ENCODE measurements around the gene AGO3.

Gene AGO3

GRCh38 chr1:36062315-36062714 lies 131.4 kb downstream of the AGO3 start:
- DNase-seq: no peak
- peaks cover 1% of the 10 kb centered on the region for H3K36me3 Mint-ChIP-seq (ENCODE audit: low read depth)
- H3K27ac Mint-ChIP-seq: no peak overlapping the region
- no peaks in the 10 kb centered on the region for H3K27me3 Mint-ChIP-seq
- no peak overlapping the region for H3K4me3 Mint-ChIP-seq
- no peaks in the 10 kb centered on the region for H3K9me3 Mint-ChIP-seq
- no peaks in the 10 kb centered on the region for H3K4me1 Mint-ChIP-seq (ENCODE audit: low read depth)

GRCh38 chr1:36067871-36068270 lies 137.0 kb downstream of the AGO3 start:
- Mint-ChIP-seq H3K4me1 (ENCODE audit: low read depth) (no peaks in the 10 kb centered on the region), H3K9me3 (no peaks in the 10 kb centered on the region), H3K27me3 (no peaks in the 10 kb centered on the region), H3K27ac (no peak overlapping the region), H3K4me3 (no peak overlapping the region), H3K36me3 (ENCODE audit: low read depth) (no peaks in the 10 kb centered on the region)
- no peak for DNase-seq

DNA sequence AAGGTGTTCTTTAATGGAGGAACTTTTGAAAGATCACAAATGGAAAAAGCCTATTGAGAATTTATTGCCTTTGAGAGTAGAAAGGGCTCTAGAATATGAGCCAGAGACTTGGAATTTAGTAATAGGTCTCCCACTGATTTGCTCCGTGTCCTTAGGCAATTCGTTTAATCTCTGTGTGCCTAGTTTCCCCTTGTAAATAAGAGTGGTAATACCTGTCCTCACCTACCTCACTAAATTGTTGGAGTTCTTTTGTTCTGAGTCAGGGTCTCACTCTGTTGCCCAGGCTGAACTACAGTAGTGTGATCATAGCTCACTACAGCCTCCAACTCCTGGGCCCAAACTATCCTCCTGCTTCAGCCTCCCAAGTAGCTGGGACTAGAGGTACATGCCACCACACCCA lies 138.0 kb downstream of the AGO3 start:
- Mint-ChIP-seq H3K27ac (no peak overlapping the region), H3K27me3 (no peaks in the 10 kb centered on the region), H3K36me3 (ENCODE audit: low read depth) (no peaks in the 10 kb centered on the region), H3K9me3 (no peaks in the 10 kb centered on the region), H3K4me1 (ENCODE audit: low read depth) (no peaks in the 10 kb centered on the region), H3K4me3 (no peak overlapping the region)
- no peak for DNase-seq

DNA sequence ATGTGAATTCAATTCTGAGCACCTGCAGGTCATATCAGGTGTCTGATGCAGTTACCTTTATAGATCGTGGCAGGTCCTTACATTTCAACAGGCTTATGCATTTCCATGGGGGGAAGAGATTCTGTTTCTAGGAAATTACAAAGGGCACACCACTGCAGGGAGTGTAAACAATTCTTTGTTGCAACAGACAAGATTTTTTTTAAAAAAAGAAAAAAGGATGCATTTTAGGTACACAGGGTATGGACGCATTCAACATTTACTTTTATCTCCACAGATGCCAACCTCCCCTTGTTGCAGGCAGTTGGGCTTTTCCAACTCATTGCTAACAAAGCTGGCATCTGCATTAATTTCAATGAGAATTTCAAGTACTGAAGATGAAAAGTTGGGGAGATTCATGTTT lies 139.4 kb downstream of the AGO3 start:
- H3K9me3 Mint-ChIP-seq: no peaks in the 10 kb centered on the region
- no peaks in the 10 kb centered on the region for H3K36me3 Mint-ChIP-seq (ENCODE audit: low read depth)
- no peak overlapping the region for H3K27ac Mint-ChIP-seq
- H3K4me3 Mint-ChIP-seq: no peak overlapping the region
- H3K27me3 Mint-ChIP-seq: no peaks in the 10 kb centered on the region
- no peaks in the 10 kb centered on the region for H3K4me1 Mint-ChIP-seq (ENCODE audit: low read depth)
- DNase-seq: no peak

GRCh38 chr1:36076979-36077573 lies 146.2 kb downstream of the AGO3 start:
- peaks cover 6% of the 10 kb centered on the region for H3K27me3 Mint-ChIP-seq
- DNase-seq: no peak
- no peaks in the 10 kb centered on the region for H3K36me3 Mint-ChIP-seq (ENCODE audit: low read depth)

GRCh38 chr1:36080236-36080635 lies 149.3 kb downstream of the AGO3 start:
- no peak for DNase-seq
- Mint-ChIP-seq H3K36me3 (ENCODE audit: low read depth) (no peaks in the 10 kb centered on the region), H3K9me3 (no peaks in the 10 kb centered on the region), H3K4me3 (no peak overlapping the region), H3K4me1 (ENCODE audit: low read depth) (peaks cover 1% of the 10 kb centered on the region), H3K27me3 (peaks cover 30% of the 10 kb centered on the region), H3K27ac (no peak overlapping the region)

More at GRCh38 chr1:36076979-36077573, 146.2 kb downstream of the AGO3 start:
- no peak overlapping the region for H3K27ac Mint-ChIP-seq
- H3K9me3 Mint-ChIP-seq: no peaks in the 10 kb centered on the region
- H3K4me3 Mint-ChIP-seq: no peak overlapping the region
- H3K4me1 Mint-ChIP-seq (ENCODE audit: low read depth): no peaks in the 10 kb centered on the region

GRCh38 chr1:36080801-36081200 lies 149.9 kb downstream of the AGO3 start:
- Mint-ChIP-seq H3K9me3 (no peaks in the 10 kb centered on the region), H3K4me3 (no peak overlapping the region), H3K27ac (no peak overlapping the region), H3K4me1 (ENCODE audit: low read depth) (peaks cover 1% of the 10 kb centered on the region), H3K27me3 (peaks cover 33% of the 10 kb centered on the region), H3K36me3 (ENCODE audit: low read depth) (no peaks in the 10 kb centered on the region)
- no peak for DNase-seq

- peaks cover 41% of the 10 kb centered on the region for H3K27me3 Mint-ChIP-seq
- H3K36me3 Mint-ChIP-seq (ENCODE audit: low read depth): no peaks in the 10 kb centered on the region
- H3K4me3 Mint-ChIP-seq: no peak overlapping the region
- no peaks in the 10 kb centered on the region for H3K9me3 Mint-ChIP-seq
- DNase-seq: no peak
- peaks cover 1% of the 10 kb centered on the region for H3K4me1 Mint-ChIP-seq (ENCODE audit: low read depth)
- no peak overlapping the region for H3K27ac Mint-ChIP-seq
Measured at GRCh38 chr1:36081926-36082485, 151.1 kb downstream of the AGO3 start.

GRCh38 chr1:36083219-36083618 lies 152.3 kb downstream of the AGO3 start:
- DNase-seq: no peak
- Mint-ChIP-seq H3K27ac (no peak overlapping the region), H3K4me1 (ENCODE audit: low read depth) (peaks cover 3% of the 10 kb centered on the region), H3K9me3 (no peaks in the 10 kb centered on the region), H3K4me3 (no peak overlapping the region), H3K36me3 (ENCODE audit: low read depth) (no peaks in the 10 kb centered on the region), H3K27me3 (peaks cover 41% of the 10 kb centered on the region)

DNA sequence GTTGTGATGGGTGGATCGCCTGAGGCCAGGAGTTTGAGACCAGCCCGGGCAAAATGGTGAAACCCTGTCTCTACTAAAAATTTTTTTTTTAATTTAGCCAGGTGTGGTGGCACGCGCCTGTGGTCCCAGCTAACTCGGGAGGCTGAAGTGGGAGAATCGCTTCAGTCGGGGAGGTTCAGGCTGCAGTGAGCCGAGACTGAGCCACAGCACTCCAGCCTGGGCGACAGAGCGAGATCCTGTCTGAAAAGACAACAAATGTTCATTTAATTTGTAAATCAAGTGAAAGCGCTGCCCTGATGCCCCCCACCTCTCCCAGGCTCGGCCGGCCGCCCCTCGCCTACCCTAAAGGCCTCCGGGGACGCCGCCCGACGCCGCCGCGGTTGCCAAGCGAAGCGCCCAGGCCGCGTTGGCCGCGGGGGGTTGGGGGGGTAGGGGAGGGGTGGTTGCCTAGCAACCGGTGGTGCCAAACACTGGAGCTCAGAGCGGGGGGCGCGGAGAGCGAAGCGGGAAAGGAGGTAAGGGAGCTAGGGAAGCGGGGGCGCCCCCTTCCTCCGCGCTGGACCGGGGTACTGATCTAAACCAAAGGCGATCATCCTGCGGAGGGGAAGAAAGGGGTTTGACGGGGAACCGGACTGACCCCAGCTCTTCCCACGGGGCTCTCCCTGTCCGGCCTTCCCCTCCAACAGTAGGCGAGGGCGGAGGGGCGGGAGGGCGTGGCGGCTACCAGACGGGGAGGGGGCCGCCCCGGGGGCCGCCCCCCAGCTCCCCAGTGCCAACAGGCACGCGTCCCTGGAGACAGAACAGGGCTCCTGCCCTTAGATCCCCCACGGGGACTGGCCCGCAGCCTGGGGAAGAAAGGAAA lies 153.0 kb downstream of the AGO3 start, which contains the start of gene TEKT2:
TEKT2 (plus strand) TSS at position 460 of the 862 bp plus-strand sequence. CDS start 828 bp downstream, outside the sequence.
- peaks cover 5% of the 10 kb centered on the region for H3K4me1 Mint-ChIP-seq (ENCODE audit: low read depth)
- H3K27ac Mint-ChIP-seq: no peak within 1 kb of the TSS
- DNase-seq: no peak
- peaks cover 41% of the 10 kb centered on the region for H3K27me3 Mint-ChIP-seq
- peak within 1 kb of the TSS; percentile 12 for H3K4me3 Mint-ChIP-seq
- no peaks in the 10 kb centered on the region for H3K36me3 Mint-ChIP-seq (ENCODE audit: low read depth)
- no peaks in the 10 kb centered on the region for H3K9me3 Mint-ChIP-seq

DNA sequence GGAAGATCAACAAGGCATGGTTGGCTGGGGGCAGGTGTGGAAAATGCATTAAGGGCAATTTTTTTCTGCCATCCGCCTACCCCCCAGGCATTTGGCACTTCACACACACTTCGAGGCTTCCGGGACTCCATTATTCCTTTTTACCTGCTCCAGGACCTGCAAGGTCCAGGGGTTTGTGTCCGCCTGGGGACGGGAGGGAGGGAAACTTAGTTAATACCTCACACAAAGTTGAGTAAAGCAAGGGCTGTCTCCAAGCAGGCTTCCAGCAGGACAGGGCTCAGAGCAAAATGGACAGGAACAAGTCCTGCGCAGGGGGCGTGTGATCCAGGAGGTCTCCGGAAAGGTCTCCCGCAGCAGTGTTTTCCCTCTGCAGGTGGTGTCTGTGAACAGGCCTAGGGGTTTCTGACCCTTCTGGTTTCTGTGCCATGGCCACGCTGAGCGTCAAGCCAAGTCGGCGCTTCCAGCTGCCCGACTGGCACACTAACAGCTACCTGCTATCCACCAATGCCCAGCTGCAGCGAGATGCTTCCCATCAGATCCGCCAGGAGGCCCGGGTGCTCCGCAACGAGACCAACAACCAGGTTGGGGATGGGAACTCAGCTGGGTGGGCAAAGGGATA lies 153.7 kb downstream of the AGO3 start:
- H3K9me3 Mint-ChIP-seq: no peaks in the 10 kb centered on the region
- no peak for DNase-seq
- peaks cover 41% of the 10 kb centered on the region for H3K27me3 Mint-ChIP-seq
- H3K4me1 Mint-ChIP-seq (ENCODE audit: low read depth): peaks cover 10% of the 10 kb centered on the region
- no peak overlapping the region for H3K27ac Mint-ChIP-seq
- peaks cover 5% of the 10 kb centered on the region for H3K36me3 Mint-ChIP-seq (ENCODE audit: low read depth)
- no peak overlapping the region for H3K4me3 Mint-ChIP-seq

GRCh38 chr1:36085126-36085525 lies 154.2 kb downstream of the AGO3 start:
- no peak overlapping the region for H3K27ac Mint-ChIP-seq
- peaks cover 10% of the 10 kb centered on the region for H3K36me3 Mint-ChIP-seq (ENCODE audit: low read depth)
- H3K27me3 Mint-ChIP-seq: peaks cover 41% of the 10 kb centered on the region

GRCh38 chr1:36085686-36086526 lies 155.0 kb downstream of the AGO3 start:
- Mint-ChIP-seq H3K4me3 (no peak overlapping the region), H3K27me3 (peaks cover 41% of the 10 kb centered on the region), H3K9me3 (no peaks in the 10 kb centered on the region), H3K27ac (no peak overlapping the region), H3K4me1 (ENCODE audit: low read depth) (peaks cover 16% of the 10 kb centered on the region), H3K36me3 (ENCODE audit: low read depth) (peaks cover 12% of the 10 kb centered on the region)
- DNase-seq: no peak

More at GRCh38 chr1:36085126-36085525, 154.2 kb downstream of the AGO3 start:
- no peaks in the 10 kb centered on the region for H3K9me3 Mint-ChIP-seq
- DNase-seq: no peak
- H3K4me3 Mint-ChIP-seq: no peak overlapping the region
- peaks cover 16% of the 10 kb centered on the region for H3K4me1 Mint-ChIP-seq (ENCODE audit: low read depth)
